Thyroid gland (tissue), 4 donors: ENCODE data around the gene ERC1. TPM values are rescaled to one million over a fixed set of nuclear protein-coding genes. Genes with fewer than 3 reads are reported as not detected.
"Not testable (repeated sequence)": the region's sequence is repeated elsewhere in the genome, so short reads cannot be mapped to it uniquely, and the experiment has no call there.

Source experiments
- DNase-seq, 2 donors: peaks; one replicate each; pipeline ENCODE4 v3.0.0-alpha.2; 2019
- H3K27ac ChIP-seq, 3 donors: fragments of 200-600 bp; sonication (generic); 1 replicate in 2 of 3; 2 replicates in 1 of 3; pipeline ENCODE4 v1.5.1; 2016 to 2019; ENCODE audit warnings: mild to moderate bottlenecking in 1 of 3, moderate library complexity in 1 of 3
- H3K27me3 ChIP-seq: fragments of 200-600 bp; sonication (generic); one replicate; pipeline ENCODE4 v1.5.1; 2019
- H3K36me3 ChIP-seq, 2 donors: fragments of 200-600 bp; sonication (generic); one replicate each; pipeline ENCODE4 v1.5.1; 2016 to 2019
- H3K4me1 ChIP-seq, 2 donors: fragments of 200-600 bp; sonication (generic); one replicate each; pipeline ENCODE4 v1.5.1; 2017 to 2019
- H3K4me3 ChIP-seq, 3 donors: fragments of 200-600 bp; sonication (generic); replicated peaks in 1 of 3; 1 replicate in 2 of 3; 2 replicates in 1 of 3; pipeline ENCODE4 v1.5.1; 2016; ENCODE audit warnings: mild to moderate bottlenecking in 1 of 3
- H3K9me3 ChIP-seq: fragments of 200-600 bp; sonication (generic); one replicate; pipeline ENCODE4 v1.5.1; 2017
- CTCF ChIP-seq, 6 experiments: fragments of 200-600 bp in 3 of 6; fragments of 450-650 bp in 3 of 6; sonication (generic) in 3 of 6; IDR thresholded peaks; one replicate each; pipeline ENCODE4 v1.5.1; 2016 to 2019; ENCODE audit warnings: antibody characterized with exemption in 6 of 6, mild to moderate bottlenecking in 2 of 6, inconsistent platforms in 1 of 6, moderate library complexity in 1 of 6
- POLR2A ChIP-seq, 2 donors: fragments of 450-650 bp; IDR thresholded peaks; one replicate each; pipeline ENCODE4 v1.6.1; 2017; ENCODE audit warnings: antibody characterized with exemption in 2 of 2, mild to moderate bottlenecking in 2 of 2, moderate library complexity in 1 of 2
- WGBS, 2 donors: methylation state at CpG; one replicate each; pipeline ENCODE4 v1.1.5; 2017; 5-methylcytosine and 5-hydroxymethylcytosine counted together
- intact Hi-C: fragments of 100-400 bp; cut with DNase I; formaldehyde crosslinking; loops from one replicate; pipeline ENCODE4 v1.15.1; 2023
- total RNA-seq, 4 donors: library from RNA; depleted of rRNA; stranded (reverse); fragments of >200 nt; gene quantifications; one replicate each; pipeline ENCODE4 v1.2.3, GENCODE V29; 2016

Gene ERC1
- total RNA-seq, 4 donors from 2014 or later, result 39.8 to 84.2 (median 75.8) TPM

GRCh38 chr12:1339618-1340319 lies 348.7 kb downstream of the ERC1 start:
- DNase-seq, result no peak
- Histone ChIP-seq H3K9me3 (no peaks in the 10 kb centered on the region), H3K4me3 (no peak overlapping the region), H3K27me3 (no peaks in the 10 kb centered on the region), H3K4me1 (peaks cover 0 to 5% of the 10 kb centered on the region in 2 donors), H3K36me3 (no peaks in the 10 kb centered on the region), H3K27ac (no peak overlapping the region)
- WGBS, 2 donors, result 84 to 85% methylated on average over 5 to 6 of the region's 7 CpGs
- TF ChIP-seq CTCF (IDR thresholded peaks at IDR 0.05), result no peak
- no peak for TF ChIP-seq POLR2A (IDR thresholded peaks at IDR 0.05)
- intact Hi-C loops, result no loop called here

- intact Hi-C loops, H3K36me3 ChIP-seq, H3K4me1 ChIP-seq, H3K9me3 ChIP-seq, H3K27ac ChIP-seq, DNase-seq, H3K4me3 ChIP-seq, H3K27me3 ChIP-seq: not testable (repeated sequence)
- 82 to 91% methylated on average over 6 of the region's 6 CpGs for WGBS, 2 donors
These were observed 350.2 kb downstream of the ERC1 start for GRCh38 chr12:1341270-1341669.

GRCh38 chr12:1343422-1343821 lies 352.4 kb downstream of the ERC1 start:
- Histone ChIP-seq H3K4me3 (no peak overlapping the region), H3K27me3 (no peaks in the 10 kb centered on the region), H3K4me1 (peaks cover 0 to 3% of the 10 kb centered on the region in 2 donors), H3K36me3 (no peaks in the 10 kb centered on the region), H3K9me3 (no peaks in the 10 kb centered on the region), H3K27ac (no peak overlapping the region)
- DNase-seq, result no peak
- intact Hi-C loops, result no loop called here
- 89 to 91% methylated on average over 6 of the region's 6 CpGs for WGBS, 2 donors
- no peak for TF ChIP-seq CTCF (IDR thresholded peaks at IDR 0.05)

GRCh38 chr12:1344245-1344644 lies 353.2 kb downstream of the ERC1 start:
- H3K9me3 ChIP-seq, result no peaks in the 10 kb centered on the region
- no peaks in the 10 kb centered on the region for H3K36me3 ChIP-seq
- H3K4me3 ChIP-seq, result no peak overlapping the region
- 82 to 90% methylated on average over 4 of the region's 4 CpGs for WGBS, 2 donors
- H3K27me3 ChIP-seq, result no peaks in the 10 kb centered on the region
- DNase-seq, result no peak
- H3K4me1 ChIP-seq, result no peaks in the 10 kb centered on the region
- H3K27ac ChIP-seq, result no peak overlapping the region
- TF ChIP-seq POLR2A (IDR thresholded peaks at IDR 0.05) (no peak), CTCF (IDR thresholded peaks at IDR 0.05) (no peak)
- intact Hi-C loops, result no loop called here

GRCh38 chr12:1346126-1346525 lies 355.1 kb downstream of the ERC1 start:
- Histone ChIP-seq H3K27ac (no peak overlapping the region), H3K36me3 (no peaks in the 10 kb centered on the region), H3K4me1 (no peaks in the 10 kb centered on the region), H3K9me3 (no peaks in the 10 kb centered on the region), H3K4me3 (no peak overlapping the region), H3K27me3 (no peaks in the 10 kb centered on the region)
- no peak for DNase-seq
- no peak for TF ChIP-seq POLR2A (IDR thresholded peaks at IDR 0.05)
- no peak for TF ChIP-seq CTCF (IDR thresholded peaks at IDR 0.05)
- intact Hi-C loops, result no loop called here
- WGBS, 2 donors, result 90 to 96% methylated on average over 1 of the region's 1 CpG
